Endothelial cell of umbilical vein (primary cell): ENCODE results near the gene CWF19L2. TPM values are rescaled to one million over a fixed set of nuclear protein-coding genes. Genes with fewer than 3 reads are reported as not detected.

Source experiments
- BruUV-seq: library from RNA; stranded (reverse); fragments of 400-500 nt; replicated peaks from 2 replicates; lab custom pipeline; 2021; lab: Mats Ljungman, UMichigan
- CTCF ChIA-PET: fragments of 300-600, 350-600 bp; sonication (Branson Sonifier 250); formaldehyde crosslinking; loops from one replicate; lab custom pipeline; 2021; ENCODE audit warnings: antibody characterized with exemption, inconsistent platforms; lab: Charles Lee
- POLR2A ChIA-PET: fragments of 300-600, 350-600 bp; sonication (Branson Sonifier 250); formaldehyde crosslinking; loops from one replicate; lab custom pipeline; 2021; ENCODE audit warnings: antibody characterized with exemption, inconsistent platforms; lab: Charles Lee
- DNase-seq: peaks from one replicate; pipeline ENCODE4 v3.0.0-alpha.2; 2011; ENCODE audit warnings: low read depth, low spot score
- FAIRE-seq: peaks from 2 replicates; lab custom pipeline; 2011; peaks lifted over from hg19 to GRCh38; lab: Jason Lieb, UNC
- H2AFZ ChIP-seq: 2 replicates; pipeline ENCODE4 v1.6.0; 2012; ENCODE audit warnings: low read depth, low read length, control low read depth, inconsistent platforms
- H3K27ac ChIP-seq: 2 replicates; pipeline ENCODE4 v1.5.1; 2011; ENCODE audit warnings: low read depth, mild to moderate bottlenecking, control low read depth, low read length, moderate library complexity; ENCODE audit not compliant: insufficient read depth
- H3K27me3 ChIP-seq, 2 experiments: 2 replicates each; pipeline versions ENCODE4 v1.6.0 to v1.6.1; 2011; ENCODE audit warnings: low read length in 2 of 2, mixed read lengths in 1 of 2; ENCODE audit not compliant: control insufficient read depth in 2 of 2, insufficient read depth in 2 of 2
- H3K36me3 ChIP-seq, 2 experiments: 2 replicates in 1 of 2; 3 replicates in 1 of 2; pipeline ENCODE4 v1.5.1; 2011; ENCODE audit warnings: low read length in 2 of 2, mild to moderate bottlenecking in 1 of 2, moderate library complexity in 1 of 2; ENCODE audit not compliant: control insufficient read depth in 2 of 2, insufficient read depth in 2 of 2; ENCODE audit errors: extremely low read depth in 1 of 2
- H3K4me1 ChIP-seq: 3 replicates; pipeline ENCODE4 v1.5.1; 2011; ENCODE audit warnings: mild to moderate bottlenecking, low read length; ENCODE audit not compliant: control insufficient read depth, insufficient read depth; ENCODE audit errors: extremely low read depth
- H3K4me2 ChIP-seq: 2 replicates; pipeline ENCODE4 v1.6.1; 2011; ENCODE audit warnings: low read length, control low read depth, mixed read lengths; ENCODE audit not compliant: insufficient read depth
- H3K4me3 ChIP-seq, 3 experiments: fragments of 200-600 bp in 1 of 3; sonication (generic), shearing (Covaris generic) in 1 of 3; replicated peaks in 1 of 3; 2 replicates each; pipeline ENCODE4 v1.5.1; 2011 to 2016; ENCODE audit warnings: control low read depth in 3 of 3, low read length in 3 of 3, mild to moderate bottlenecking in 2 of 3, inconsistent platforms in 1 of 3, low read depth in 1 of 3, moderate library complexity in 1 of 3; ENCODE audit not compliant: insufficient read depth in 1 of 3
- H3K79me2 ChIP-seq: 2 replicates; pipeline ENCODE4 v1.6.0; 2012; ENCODE audit warnings: low read length, inconsistent platforms; ENCODE audit not compliant: control insufficient read depth, insufficient read depth
- H3K9ac ChIP-seq: replicated peaks from 2 replicates; pipeline ENCODE3; 2011; ENCODE audit warnings: low read length, control low read depth; ENCODE audit not compliant: insufficient read depth; ENCODE audit errors: extremely low read depth
- H3K9me1 ChIP-seq: replicated peaks from 3 replicates; pipeline ENCODE4 v1.6.0; 2011; ENCODE audit warnings: mild to moderate bottlenecking, low read length; ENCODE audit not compliant: control insufficient read depth, insufficient read depth; ENCODE audit errors: extremely low read depth
- H3K9me3 ChIP-seq: replicated peaks from 2 replicates; pipeline ENCODE4 v1.5.1; 2012; ENCODE audit warnings: low read length, inconsistent platforms; ENCODE audit not compliant: control insufficient read depth, insufficient read depth
- H4K20me1 ChIP-seq: replicated peaks from 2 replicates; pipeline ENCODE3; 2011; ENCODE audit warnings: mild to moderate bottlenecking, low read length; ENCODE audit not compliant: control insufficient read depth, insufficient read depth; ENCODE audit errors: extremely low read depth
- CTCF ChIP-seq, 2 donors: IDR thresholded peaks; 1 replicate in 1 of 2; 2 replicates in 1 of 2; pipeline ENCODE4 v1.5.1; 2011; ENCODE audit warnings: low read length in 2 of 2, mild to moderate bottlenecking in 2 of 2, moderate library complexity in 2 of 2, control low read depth in 1 of 2, inconsistent platforms in 1 of 2, low read depth in 1 of 2; ENCODE audit not compliant: insufficient read depth in 1 of 2; ENCODE audit errors: extremely low read depth in 1 of 2
- FOS ChIP-seq: IDR thresholded peaks from 2 replicates; pipeline ENCODE4 v1.6.1; 2011; ENCODE audit warnings: mild to moderate bottlenecking, low read length, moderate library complexity, borderline replicate concordance; ENCODE audit not compliant: insufficient read depth
- JUN ChIP-seq: IDR thresholded peaks from 2 replicates; pipeline ENCODE4 v1.6.1; 2011; ENCODE audit warnings: borderline replicate concordance, low read depth; ENCODE audit not compliant: insufficient read length, insufficient read depth
- POLR2A ChIP-seq: IDR thresholded peaks from 2 replicates; pipeline ENCODE4 v1.6.1; 2012; ENCODE audit warnings: low read depth, mild to moderate bottlenecking, control low read depth, low read length
- dilution Hi-C: fragments of 300-500 bp; cut with MboI; formaldehyde crosslinking; loops from one replicate; pipeline ENCODE4 v1.15.0; 2019; ENCODE audit warnings: low sequenced_read_pairs; ENCODE audit not compliant: extremely low pct_ligation_motif_present
- intact Hi-C: fragments of 100-400 bp; cut with micrococcal nuclease; formaldehyde crosslinking; loops from one replicate; pipeline ENCODE4 v1.10.0; 2022
- polyA plus RNA-seq, 4 experiments: library from polyadenylated mRNA; depleted of rRNA in 3 of 4; stranded (reverse) in 3 of 4; unstranded in 1 of 4; fragments of >200 nt; gene quantifications; 2 replicates each; pipeline versions ENCODE4 v1.2.1 to v1.2.3, GENCODE V29; 2011 to 2012; ENCODE audit warnings: missing spikeins in 1 of 4
- total RNA-seq: library from RNA; stranded (reverse); gene quantifications from 2 replicates; pipeline ENCODE4 v1.2.3, GENCODE V29; 2021

The CWF19L2 gene
- total and polyA plus RNA-seq, 2 donors (not counting 3 experiments of a cell fraction or from before 2014, with no cell fraction given) = 1.4 to 11.8 TPM

GRCh38 chr11:107384144-107384852 is 73.3 kb downstream of the CWF19L2 start:
- H3K4me1 ChIP-seq = no peaks in the 10 kb centered on the region
- FAIRE-seq = no peak
- no TSS peak for BruUV-seq
- dilution Hi-C loops = no loop called here
- H3K9ac ChIP-seq = no peak overlapping the region
- H3K4me3 ChIP-seq = no peak overlapping the region
- H3K79me2 ChIP-seq = no peaks in the 10 kb centered on the region
- TF ChIP-seq POLR2A = no peak
- H3K27ac ChIP-seq = no peak overlapping the region
- no peaks in the 10 kb centered on the region for H3K27me3 ChIP-seq
- no peak overlapping the region for H2AFZ ChIP-seq
- intact Hi-C loops = no loop called here
- no peaks in the 10 kb centered on the region for H3K9me1 ChIP-seq
- ChIA-PET POLR2A (no interaction called here), CTCF (no interaction called here)
- H3K9me3 ChIP-seq = no peaks in the 10 kb centered on the region
- H3K36me3 ChIP-seq = no peaks in the 10 kb centered on the region
- H4K20me1 ChIP-seq = no peaks in the 10 kb centered on the region
- no peak overlapping the region for H3K4me2 ChIP-seq
- DNase-seq = no peak

- Histone ChIP-seq H3K27me3 (no peaks in the 10 kb centered on the region), H3K9ac (no peak overlapping the region), H3K27ac (no peak overlapping the region), H3K4me3 (no peak overlapping the region), H3K4me2 (no peak overlapping the region), H4K20me1 (no peaks in the 10 kb centered on the region), H2AFZ (no peak overlapping the region), H3K4me1 (peaks cover 3% of the 10 kb centered on the region), H3K9me1 (no peaks in the 10 kb centered on the region), H3K36me3 (no peaks in the 10 kb centered on the region), H3K9me3 (no peaks in the 10 kb centered on the region), H3K79me2 (no peaks in the 10 kb centered on the region)
- FAIRE-seq = no peak
- DNase-seq = no peak
- ChIA-PET POLR2A (no interaction called here), CTCF (no interaction called here)
- dilution Hi-C loops (no loop called here), intact Hi-C loops (no loop called here)
- no TSS peak for BruUV-seq
- TF ChIP-seq CTCF (IDR thresholded peaks at IDR 0.05; ENCODE audit: extremely low read depth in 1 of 2, insufficient read depth in 1 of 2, low read depth in 1 of 2, low read length in 2 of 2) (no peak), JUN (no peak), POLR2A (no peak), FOS (no peak)
Measured at GRCh38 chr11:107372439-107372838, 85.2 kb downstream of the CWF19L2 start.
